Peyer's patch (tissue), 4 donors: Measurements from ENCODE around the gene POLG2. TPM values are rescaled to one million over a fixed set of nuclear protein-coding genes. Genes with fewer than 3 reads are reported as not detected.

Experiments
- DNase-seq, 3 donors: peaks; one replicate each; pipeline ENCODE4 v3.0.0-alpha.2; 2017 to 2019
- H3K27ac ChIP-seq, 4 donors: fragments of 200-600 bp; sonication (generic); one replicate each; pipeline ENCODE4 v1.5.1; 2016 to 2019
- H3K27me3 ChIP-seq, 2 donors: fragments of 200-600 bp; sonication (generic); one replicate each; pipeline ENCODE4 v1.5.1; 2019
- H3K36me3 ChIP-seq, 3 donors: fragments of 200-600 bp; sonication (generic); one replicate each; pipeline ENCODE4 v1.5.1; 2016 to 2019
- H3K4me1 ChIP-seq, 4 donors: fragments of 200-600 bp; sonication (generic); one replicate each; pipeline ENCODE4 v1.5.1; 2016 to 2019
- H3K4me3 ChIP-seq, 4 donors: fragments of 200-600 bp; sonication (generic); 1 replicate in 3 of 4; 2 replicates in 1 of 4; pipeline ENCODE4 v1.5.1; 2016 to 2019; ENCODE audit warnings: mild to moderate bottlenecking in 1 of 4
- H3K9me3 ChIP-seq, 4 donors: fragments of 200-600 bp; sonication (generic); one replicate each; pipeline ENCODE4 v1.5.1; 2016 to 2019; ENCODE audit warnings: mild to moderate bottlenecking in 1 of 4
- CTCF ChIP-seq, 6 experiments: fragments of 450-650 bp in 4 of 6; fragments of 200-600 bp in 2 of 6; sonication (generic) in 1 of 6; IDR thresholded peaks; one replicate each; pipeline ENCODE4 v1.5.1; 2017 to 2019; ENCODE audit warnings: antibody characterized with exemption in 6 of 6, mild to moderate bottlenecking in 3 of 6, moderate library complexity in 1 of 6
- POLR2A ChIP-seq, 2 donors: fragments of 450-650 bp; IDR thresholded peaks; one replicate each; pipeline ENCODE4 v1.5.1; 2017; ENCODE audit warnings: antibody characterized with exemption in 2 of 2, mild to moderate bottlenecking in 2 of 2, moderate library complexity in 2 of 2
- total RNA-seq, 4 donors: library from RNA; depleted of rRNA; stranded (reverse); fragments of >200 nt; gene quantifications; one replicate each; pipeline ENCODE4 v1.1.0, GENCODE V29; 2016

POLG2 gene
- total RNA-seq: 10 to 100 TPM in 2 of 4 donors, 1 to 10 TPM in 2; 3.5 to 33.0 (median 11.0) TPM

GRCh38 chr17:64496786-64497564, at the start of gene POLG2:
TSS of gene POLG2 (minus strand) at chr17:64497054. CDS start at chr17:64496968, 86 bp downstream.
- H3K4me3 ChIP-seq: peak within 1 kb of the TSS; percentile 62 to 90 (median 70)
- H3K4me1 ChIP-seq: peaks cover 0 to 55% (median 9%) of the 10 kb centered on the region in 4 donors
- H3K36me3 ChIP-seq: peaks cover 0 to 49% (median 3%) of the 10 kb centered on the region in 3 donors
- peak in 1 of 2 donors; percentile 59 for TF ChIP-seq POLR2A (IDR thresholded peaks at IDR 0.05)
- peak; percentile 27 to 66 (median 56) for TF ChIP-seq CTCF (IDR thresholded peaks at IDR 0.05)
- no peaks in the 10 kb centered on the region for H3K27me3 ChIP-seq
- peak; percentile 92 to 97 (median 94) for DNase-seq
- H3K9me3 ChIP-seq: no peaks in the 10 kb centered on the region
- peak within 1 kb of the TSS; percentile 66 to 92 (median 84) for H3K27ac ChIP-seq

- TF ChIP-seq POLR2A (IDR thresholded peaks at IDR 0.05) (no peak), CTCF (IDR thresholded peaks at IDR 0.05) (no peak)
- H3K27me3 ChIP-seq: no peaks in the 10 kb centered on the region
- H3K4me1 ChIP-seq: no peaks in the 10 kb centered on the region
- H3K4me3 ChIP-seq: no peak overlapping the region
- H3K27ac ChIP-seq: no peak overlapping the region
- H3K36me3 ChIP-seq: peaks cover 0 to 88% (median 0%) of the 10 kb centered on the region in 3 donors
- no peak for DNase-seq
- no peaks in the 10 kb centered on the region for H3K9me3 ChIP-seq
Observed at GRCh38 chr17:64544742-64545141, 47.9 kb upstream of the POLG2 start.

GRCh38 chr17:64540118-64540776, 43.4 kb upstream of the POLG2 start:
- no peak overlapping the region for H3K27ac ChIP-seq
- TF ChIP-seq POLR2A (IDR thresholded peaks at IDR 0.05): no peak
- no peak for TF ChIP-seq CTCF (IDR thresholded peaks at IDR 0.05)
- H3K4me3 ChIP-seq: no peak overlapping the region
- no peak for DNase-seq
- no peaks in the 10 kb centered on the region for H3K9me3 ChIP-seq
- no peaks in the 10 kb centered on the region for H3K27me3 ChIP-seq
- H3K4me1 ChIP-seq: no peaks in the 10 kb centered on the region
- H3K36me3 ChIP-seq: peaks cover 0 to 85% (median 0%) of the 10 kb centered on the region in 3 donors

GRCh38 chr17:64538508-64539130, 41.8 kb upstream of the POLG2 start:
- TF ChIP-seq CTCF (IDR thresholded peaks at IDR 0.05): no peak
- no peak for TF ChIP-seq POLR2A (IDR thresholded peaks at IDR 0.05)
- Histone ChIP-seq H3K27me3 (no peaks in the 10 kb centered on the region), H3K36me3 (peaks cover 0 to 86% (median 0%) of the 10 kb centered on the region in 3 donors), H3K4me1 (no peaks in the 10 kb centered on the region), H3K9me3 (no peaks in the 10 kb centered on the region), H3K4me3 (no peak overlapping the region), H3K27ac (no peak overlapping the region)
- no peak for DNase-seq

GRCh38 chr17:64537488-64537887, 40.6 kb upstream of the POLG2 start:
- TF ChIP-seq CTCF (IDR thresholded peaks at IDR 0.05): no peak
- no peak for TF ChIP-seq POLR2A (IDR thresholded peaks at IDR 0.05)
- Histone ChIP-seq H3K27me3 (no peaks in the 10 kb centered on the region), H3K4me3 (no peak overlapping the region), H3K27ac (no peak overlapping the region), H3K4me1 (no peaks in the 10 kb centered on the region), H3K36me3 (peaks cover 0 to 93% (median 0%) of the 10 kb centered on the region in 3 donors), H3K9me3 (no peaks in the 10 kb centered on the region)
- DNase-seq: no peak
